HCT116 (cell line): ENCODE data around the gene SKAP1. TPM values are rescaled to one million over a fixed set of nuclear protein-coding genes. Genes with fewer than 3 reads are reported as not detected.

Experiments
- ATAC-seq: fragments of 200-7000 bp; cut with Tn5 transposase; 2 replicates; pipeline ENCODE4 v1.9.1; 2020; ENCODE audit warnings: mild to moderate bottlenecking, moderate library complexity
- BruUV-seq: library from RNA; stranded (reverse); fragments of 400-500 nt; replicated peaks from 2 replicates; lab custom pipeline; 2021; lab: Mats Ljungman, UMichigan
- CTCF ChIA-PET: fragments of 300-600 bp; sonication (Branson Sonifier 250); formaldehyde crosslinking; loops from one replicate; lab custom pipeline; 2021; ENCODE audit warnings: antibody characterized with exemption; lab: Charles Lee
- POLR2A ChIA-PET: fragments of 300-600, 350-600 bp; sonication (Branson Sonifier 250); formaldehyde crosslinking; loops from one replicate; lab custom pipeline; 2021; ENCODE audit warnings: antibody characterized with exemption; lab: Charles Lee
- RAD21 ChIA-PET, 2 experiments: fragments of 300-600 bp; sonication (Branson Sonifier 250); formaldehyde crosslinking; loops; one replicate each; lab custom pipeline; 2023; ENCODE audit warnings: low total read pairs in 2 of 2; ENCODE audit not compliant: uncharacterized antibody in 2 of 2, unreplicated experiment in 2 of 2, low non-redundant PET in 1 of 2; lab: Charles Lee
- DNase-seq: peaks from one replicate; pipeline ENCODE4 v3.0.0-alpha.2; 2010; ENCODE audit warnings: low read depth, low spot score
- H2AFZ ChIP-seq: fragments of 200-600 bp; shearing (Covaris generic), sonication (generic); 2 replicates; pipeline ENCODE4 v1.6.1; 2017; ENCODE audit warnings: low read depth, mixed run types, mixed read lengths, antibody characterized with exemption, low read length; ENCODE audit not compliant: poor library complexity, severe bottlenecking
- H3K27ac ChIP-seq: 2 replicates; pipeline ENCODE4 v1.5.1; 2012; ENCODE audit warnings: low read depth, low read length
- H3K27me3 ChIP-seq: fragments of 200-600 bp; sonication (generic); 2 replicates; pipeline ENCODE4 v1.6.1; 2016; ENCODE audit warnings: mixed run types, low read length, mixed read lengths; ENCODE audit not compliant: insufficient read depth
- H3K36me3 ChIP-seq, 2 experiments: fragments of 200-500 bp in 1 of 2; fragments of 200-600 bp in 1 of 2; sonication (Bioruptor generic) in 1 of 2; sonication (generic) in 1 of 2; 2 replicates each; pipeline versions ENCODE4 v1.5.1 to v1.6.1; 2014 to 2016; ENCODE audit warnings: low read length in 2 of 2, inconsistent platforms in 1 of 2, mixed read lengths in 1 of 2, mixed run types in 1 of 2; ENCODE audit not compliant: insufficient read depth in 2 of 2, control insufficient read depth in 1 of 2
- H3K4me1 ChIP-seq, 2 experiments: fragments of 200-600 bp in 1 of 2; sonication (generic) in 1 of 2; 2 replicates each; pipeline versions ENCODE4 v1.5.1 to v1.6.1; 2012 to 2017; ENCODE audit warnings: low read length in 2 of 2, inconsistent platforms in 1 of 2, mild to moderate bottlenecking in 1 of 2, mixed read lengths in 1 of 2, mixed run types in 1 of 2, moderate library complexity in 1 of 2; ENCODE audit not compliant: insufficient read depth in 2 of 2, control insufficient read depth in 1 of 2
- H3K4me2 ChIP-seq: fragments of 200-600 bp; sonication (generic); 2 replicates; pipeline ENCODE4 v1.6.1; 2017; ENCODE audit warnings: mixed run types, low read length, mixed read lengths
- H3K4me3 ChIP-seq, 2 experiments: fragments of 200-600 bp in 1 of 2; sonication (generic) in 1 of 2; replicated peaks in 1 of 2; 2 replicates each; pipeline ENCODE4 v1.5.1; 2011 to 2016; ENCODE audit warnings: low read length in 2 of 2, control low read depth in 1 of 2, low read depth in 1 of 2, mild to moderate bottlenecking in 1 of 2, mixed read lengths in 1 of 2, mixed run types in 1 of 2
- H3K79me2 ChIP-seq: fragments of 200-600 bp; sonication (generic); 2 replicates; pipeline ENCODE4 v1.6.1; 2017; ENCODE audit warnings: mild to moderate bottlenecking, mixed run types, low read length, moderate library complexity, mixed read lengths; ENCODE audit not compliant: insufficient read depth
- H3K9ac ChIP-seq: fragments of 200-600 bp; sonication (generic); 2 replicates; pipeline ENCODE4 v1.6.1; 2016; ENCODE audit warnings: low read length, mixed read lengths
- H3K9me2 ChIP-seq: fragments of 200-600 bp; sonication (generic), shearing (Covaris generic); 2 replicates; pipeline ENCODE4 v1.6.1; 2017; ENCODE audit warnings: mixed run types, mild to moderate bottlenecking, moderate library complexity; ENCODE audit not compliant: insufficient read depth
- H3K9me3 ChIP-seq, 2 experiments: fragments of 200-500 bp in 1 of 2; fragments of 200-600 bp in 1 of 2; sonication (Bioruptor generic) in 1 of 2; sonication (generic) in 1 of 2; 2 replicates each; pipeline ENCODE4 v1.6.1; 2014 to 2017; ENCODE audit warnings: low read length in 2 of 2, mixed read lengths in 2 of 2, inconsistent platforms in 1 of 2, low read depth in 1 of 2, mild to moderate bottlenecking in 1 of 2, mixed run types in 1 of 2, moderate library complexity in 1 of 2; ENCODE audit not compliant: control insufficient read depth in 1 of 2, insufficient read depth in 1 of 2
- H4K20me1 ChIP-seq: fragments of 200-600 bp; sonication (generic), shearing (Covaris generic); 2 replicates; pipeline ENCODE4 v1.6.1; 2017; ENCODE audit warnings: mixed run types, mild to moderate bottlenecking, moderate library complexity; ENCODE audit not compliant: insufficient read depth
- CBX3 ChIP-seq: IDR thresholded peaks from 2 replicates; pipeline ENCODE4 v1.6.1; 2012; ENCODE audit warnings: low read depth
- EGR1 ChIP-seq: IDR thresholded peaks from 2 replicates; pipeline ENCODE4 v1.6.1; 2012; ENCODE audit warnings: low read depth
- ELF1 ChIP-seq: IDR thresholded peaks from 2 replicates; pipeline ENCODE4 v1.6.1; 2012; ENCODE audit warnings: low read depth, borderline replicate concordance
- EZH2phosphoT487 ChIP-seq: fragments of 200-600 bp; IDR thresholded peaks from 2 replicates; pipeline ENCODE4 v1.6.1; 2018; ENCODE audit warnings: antibody characterized with exemption, borderline replicate concordance
- FOSL1 ChIP-seq: IDR thresholded peaks from 2 replicates; pipeline ENCODE4 v1.6.1; 2012; ENCODE audit warnings: low read depth
- JUND ChIP-seq: IDR thresholded peaks from 2 replicates; pipeline ENCODE4 v1.6.1; 2012
- POLR2A ChIP-seq: IDR thresholded peaks from 2 replicates; pipeline ENCODE4 v1.7.0; 2011; ENCODE audit warnings: borderline replicate concordance; ENCODE audit not compliant: insufficient read depth, insufficient read length; ENCODE audit errors: extremely low read depth
- POLR2AphosphoS5 ChIP-seq: IDR thresholded peaks from 2 replicates; pipeline ENCODE4 v1.6.1; 2011; ENCODE audit warnings: mild to moderate bottlenecking, low read depth, low read length, moderate library complexity
- RAD21 ChIP-seq: IDR thresholded peaks from 2 replicates; pipeline ENCODE4 v1.6.1; 2012; ENCODE audit warnings: low read depth, mild to moderate bottlenecking
- YY1 ChIP-seq: IDR thresholded peaks from 2 replicates; pipeline ENCODE4 v1.6.1; 2011; ENCODE audit warnings: low read length, low read depth, moderate library complexity, mild to moderate bottlenecking; ENCODE audit not compliant: insufficient replicate concordance; ENCODE audit errors: extremely low read depth
- ZFX ChIP-seq: fragments of 450-650 bp; IDR thresholded peaks from 2 replicates; pipeline ENCODE4 v1.6.1; 2017
- ZNF274 ChIP-seq: fragments of 200-500 bp; sonication (Bioruptor generic); IDR thresholded peaks from 2 replicates; pipeline ENCODE4 v1.6.1; 2014; ENCODE audit warnings: mild to moderate bottlenecking, low read depth, low read length, inconsistent platforms
- intact Hi-C: fragments of 100-400 bp; cut with micrococcal nuclease; formaldehyde crosslinking; loops from 2 replicates; pipeline ENCODE4 v1.10.0; 2022
- total RNA-seq: library from RNA; stranded (reverse); gene quantifications from one replicate; pipeline ENCODE4 v1.2.1, GENCODE V29; 2021; ENCODE audit not compliant: unreplicated experiment
- TF ChIP-seq, protein P1 (sequence below), 3 experiments: fragments of 200-600 bp in 1 of 3; sonication (generic) in 1 of 3; IDR thresholded peaks in 2 of 3; conservative IDR thresholded peaks in 1 of 3; 2 replicates each; pipeline ENCODE4 v1.5.1; 2012 to 2017; ENCODE audit warnings: low read depth in 2 of 3, low read length in 2 of 3, antibody characterized with exemption in 1 of 3, borderline replicate concordance in 1 of 3, control low read depth in 1 of 3, mild to moderate bottlenecking in 1 of 3, mixed read lengths in 1 of 3, mixed run types in 1 of 3, moderate library complexity in 1 of 3; ENCODE audit not compliant: insufficient read depth in 1 of 3
- TF ChIP-seq, protein P2 (sequence below): IDR thresholded peaks from 2 replicates; pipeline ENCODE4 v1.6.1; 2012
- TF ChIP-seq, protein P3 (sequence below): IDR thresholded peaks from 2 replicates; pipeline ENCODE4 v1.6.1; 2012

SKAP1 gene
- total RNA-seq, 1 experiment from 2014 or later: 12.4 TPM

DNA sequence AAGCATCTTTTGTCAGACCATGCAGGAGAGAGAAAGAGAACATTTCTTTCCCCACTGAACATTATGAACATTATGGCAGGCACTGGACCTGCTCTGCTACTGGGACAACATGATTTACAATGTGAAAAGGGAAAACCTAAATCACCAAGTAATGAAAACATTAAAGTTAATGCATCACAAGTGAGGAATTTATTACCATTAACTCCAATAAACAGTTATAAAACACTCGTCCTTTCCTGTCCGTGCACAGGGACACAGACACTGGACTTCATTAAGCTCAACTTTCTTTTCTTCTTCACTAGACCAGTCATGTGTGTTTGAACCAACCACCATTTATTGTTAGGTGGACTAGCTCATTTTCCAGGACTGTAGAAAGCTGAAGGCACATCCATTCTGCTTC, 227.1 kb downstream of the SKAP1 start:
- CTCF ChIA-PET: interaction anchor here (1.4 to 1.6 kb wide), 2 partner anchors 13 to 178 kb away, joined by 5 read pairs; no protein-coding TSS in a partner anchor
- H3K9ac ChIP-seq: no peak overlapping the region
- no peaks in the 10 kb centered on the region for H3K27me3 ChIP-seq
- H3K79me2 ChIP-seq: no peaks in the 10 kb centered on the region
- POLR2A ChIA-PET: no interaction called here
- no peaks in the 10 kb centered on the region for H3K9me2 ChIP-seq
- no peak for TF ChIP-seq EZH2phosphoT487
- TF ChIP-seq CBX3: no peak
- TF ChIP-seq ELF1: no peak
- no peak for TF ChIP-seq ZNF274
- H3K36me3 ChIP-seq: no peaks in the 10 kb centered on the region
- H3K27ac ChIP-seq: peak overlapping the region; percentile 6; the same call in 1 of the 2 replicates
- H3K4me1 ChIP-seq: peaks cover 15 to 65% of the 10 kb centered on the region in 2 experiments
- ATAC-seq (no peak), DNase-seq (no peak)
- H3K4me3 ChIP-seq: no peak overlapping the region
- no peaks in the 10 kb centered on the region for H3K9me3 ChIP-seq
- no TSS peak for BruUV-seq
- intact Hi-C loops: no loop called here
- RAD21 ChIA-PET: no interaction called here
- no peak overlapping the region for H2AFZ ChIP-seq
- H4K20me1 ChIP-seq: no peaks in the 10 kb centered on the region
- peak overlapping the region; percentile 7; the same call in 1 of the 2 replicates for H3K4me2 ChIP-seq

DNA sequence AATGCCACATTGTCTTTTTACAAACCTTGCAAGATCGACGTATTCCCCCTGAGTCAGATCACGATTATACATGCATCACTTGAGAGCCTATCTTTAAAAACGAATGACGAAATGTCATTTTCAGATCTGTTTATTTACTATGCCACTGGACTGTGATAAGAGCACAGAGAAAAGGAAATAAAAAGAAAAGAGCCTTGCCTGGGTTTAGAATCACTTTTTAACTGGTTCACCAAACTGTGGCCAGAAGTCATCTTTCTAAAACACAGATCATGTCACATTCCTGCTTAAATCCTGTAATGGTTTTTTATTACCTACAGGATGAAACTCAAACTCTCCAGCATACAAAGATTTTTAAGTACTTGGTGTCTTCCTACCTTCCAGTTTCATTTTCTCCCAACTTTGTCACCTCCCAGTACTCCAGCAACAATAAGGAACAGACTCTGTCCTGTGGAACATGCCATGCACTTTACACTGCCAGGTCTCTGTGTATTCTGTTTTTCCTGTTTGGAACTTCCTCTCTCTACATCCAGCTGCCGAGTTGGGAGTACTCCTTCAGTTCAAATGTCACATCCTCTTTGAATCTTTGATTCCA, 231.0 kb downstream of the SKAP1 start:
- ATAC-seq: no peak
- ChIA-PET CTCF (no interaction called here), POLR2A (no interaction called here), RAD21 (no interaction called here)
- Histone ChIP-seq H2AFZ (no peak overlapping the region), H3K9ac (peak overlapping the region; percentile 15), H3K27ac (peak overlapping the region; percentile 42; the same call in 1 of the 2 replicates), H3K4me2 (peak overlapping the region; percentile 48), H3K27me3 (no peaks in the 10 kb centered on the region), H4K20me1 (no peaks in the 10 kb centered on the region), H3K4me1 (peaks cover 17 to 79% of the 10 kb centered on the region in 2 experiments), H3K9me2 (no peaks in the 10 kb centered on the region), H3K79me2 (no peaks in the 10 kb centered on the region), H3K9me3 (no peaks in the 10 kb centered on the region), H3K4me3 (peak overlapping the region in 1 of 2 experiments; percentile 5; a peak in 1 of 4 replicates), H3K36me3 (no peaks in the 10 kb centered on the region)
- TF ChIP-seq, protein P1, sequence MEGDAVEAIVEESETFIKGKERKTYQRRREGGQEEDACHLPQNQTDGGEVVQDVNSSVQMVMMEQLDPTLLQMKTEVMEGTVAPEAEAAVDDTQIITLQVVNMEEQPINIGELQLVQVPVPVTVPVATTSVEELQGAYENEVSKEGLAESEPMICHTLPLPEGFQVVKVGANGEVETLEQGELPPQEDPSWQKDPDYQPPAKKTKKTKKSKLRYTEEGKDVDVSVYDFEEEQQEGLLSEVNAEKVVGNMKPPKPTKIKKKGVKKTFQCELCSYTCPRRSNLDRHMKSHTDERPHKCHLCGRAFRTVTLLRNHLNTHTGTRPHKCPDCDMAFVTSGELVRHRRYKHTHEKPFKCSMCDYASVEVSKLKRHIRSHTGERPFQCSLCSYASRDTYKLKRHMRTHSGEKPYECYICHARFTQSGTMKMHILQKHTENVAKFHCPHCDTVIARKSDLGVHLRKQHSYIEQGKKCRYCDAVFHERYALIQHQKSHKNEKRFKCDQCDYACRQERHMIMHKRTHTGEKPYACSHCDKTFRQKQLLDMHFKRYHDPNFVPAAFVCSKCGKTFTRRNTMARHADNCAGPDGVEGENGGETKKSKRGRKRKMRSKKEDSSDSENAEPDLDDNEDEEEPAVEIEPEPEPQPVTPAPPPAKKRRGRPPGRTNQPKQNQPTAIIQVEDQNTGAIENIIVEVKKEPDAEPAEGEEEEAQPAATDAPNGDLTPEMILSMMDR (IDR thresholded peaks at IDR 0.05 in 2 of 3, conservative IDR thresholded peaks at IDR 0.05 in 1 of 3; ENCODE audit: borderline replicate concordance in 1 of 3, insufficient read depth in 1 of 3, low read depth in 2 of 3, low read length in 2 of 3): no peak
- no peak for TF ChIP-seq JUND
- no peak for TF ChIP-seq ZFX
- no peak for TF ChIP-seq EZH2phosphoT487
- TF ChIP-seq RAD21: no peak
- TF ChIP-seq, protein P2, sequence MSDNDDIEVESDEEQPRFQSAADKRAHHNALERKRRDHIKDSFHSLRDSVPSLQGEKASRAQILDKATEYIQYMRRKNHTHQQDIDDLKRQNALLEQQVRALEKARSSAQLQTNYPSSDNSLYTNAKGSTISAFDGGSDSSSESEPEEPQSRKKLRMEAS: no peak
- TF ChIP-seq, protein P3, sequence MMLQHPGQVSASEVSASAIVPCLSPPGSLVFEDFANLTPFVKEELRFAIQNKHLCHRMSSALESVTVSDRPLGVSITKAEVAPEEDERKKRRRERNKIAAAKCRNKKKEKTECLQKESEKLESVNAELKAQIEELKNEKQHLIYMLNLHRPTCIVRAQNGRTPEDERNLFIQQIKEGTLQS: no peak
- no peak for TF ChIP-seq POLR2A
- no peak for TF ChIP-seq YY1
- no peak for TF ChIP-seq FOSL1
- TF ChIP-seq POLR2AphosphoS5: no peak
- TF ChIP-seq CBX3: no peak
- no peak for TF ChIP-seq EGR1
- TSS peak; percentile 54 for BruUV-seq
- no peak for DNase-seq
- intact Hi-C loops: no loop called here
